Activated T-helper 1 cell treated with Interleukin-2 at 50 U/mL for 16 hours (primary cell): Measurements from ENCODE around the gene SHROOM3.

ENCODE experiments used
- DNase-seq: peaks from one replicate; pipeline ENCODE4 v3.0.0-alpha.2; 2020; ENCODE audit warnings: low read depth

SHROOM3 gene

GRCh38 chr4:76821641-76822040 is 386.6 kb downstream of the SHROOM3 start:
- DNase-seq: no peak

DNA sequence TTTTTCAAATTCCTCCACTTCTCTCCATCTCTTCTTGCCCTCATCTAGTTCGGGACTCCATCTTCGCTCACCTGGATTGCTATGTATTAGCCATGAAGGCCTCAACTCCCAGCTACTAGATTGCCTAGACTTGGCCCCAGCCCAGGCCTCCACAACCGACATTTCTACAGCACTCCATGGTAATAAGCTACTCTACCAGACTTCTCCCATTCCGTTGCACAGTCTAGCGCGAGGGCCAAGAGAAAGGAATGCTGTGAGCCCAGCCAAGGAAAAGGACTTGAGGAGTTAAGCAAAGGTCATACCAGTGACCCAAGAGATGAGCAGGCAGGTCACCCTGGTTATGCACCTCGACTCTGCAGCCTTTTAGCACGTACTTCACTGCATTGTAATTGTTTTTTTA is 387.3 kb downstream of the SHROOM3 start:
- DNase-seq: no peak

GRCh38 chr4:76823495-76823894 is 388.5 kb downstream of the SHROOM3 start:
- no peak for DNase-seq

GRCh38 chr4:76830612-76830963 is 395.6 kb downstream of the SHROOM3 start:
- no peak for DNase-seq

DNA sequence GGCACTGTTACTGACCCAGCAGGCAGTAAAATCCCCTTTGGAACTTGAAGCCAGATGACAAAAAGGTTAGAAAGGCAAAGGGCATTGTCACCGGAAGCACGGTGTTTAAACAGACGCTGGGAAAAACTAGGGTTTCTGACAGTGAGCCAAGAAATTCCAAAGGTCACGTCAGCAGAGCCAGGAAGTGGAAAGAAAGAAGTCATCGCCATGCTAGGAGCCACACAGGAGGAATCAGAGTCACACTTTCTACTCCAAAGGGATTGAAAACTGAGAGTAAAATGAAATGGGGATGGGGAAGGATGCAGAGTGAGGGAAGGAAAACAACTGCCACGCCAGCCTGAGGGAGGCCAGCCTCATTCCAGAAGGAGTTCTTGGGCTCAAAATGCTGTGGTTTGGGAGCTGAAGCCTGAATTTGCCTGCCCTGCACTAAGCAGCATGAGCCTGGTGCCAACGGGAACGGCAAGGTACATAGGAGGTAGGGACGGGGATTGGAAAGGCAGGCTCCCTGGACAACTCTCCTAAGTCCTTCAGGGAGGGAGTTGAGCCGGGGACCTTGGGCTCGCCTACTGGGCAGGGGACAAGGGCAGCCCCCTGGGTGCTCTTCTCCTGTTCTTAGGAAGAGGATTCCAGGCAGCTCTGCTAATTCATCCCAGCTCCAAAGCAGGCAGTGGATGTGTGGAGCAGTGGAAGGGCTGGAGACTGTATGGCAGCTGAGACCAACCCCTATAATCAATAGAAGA is 396.1 kb downstream of the SHROOM3 start:
- no peak for DNase-seq

DNA sequence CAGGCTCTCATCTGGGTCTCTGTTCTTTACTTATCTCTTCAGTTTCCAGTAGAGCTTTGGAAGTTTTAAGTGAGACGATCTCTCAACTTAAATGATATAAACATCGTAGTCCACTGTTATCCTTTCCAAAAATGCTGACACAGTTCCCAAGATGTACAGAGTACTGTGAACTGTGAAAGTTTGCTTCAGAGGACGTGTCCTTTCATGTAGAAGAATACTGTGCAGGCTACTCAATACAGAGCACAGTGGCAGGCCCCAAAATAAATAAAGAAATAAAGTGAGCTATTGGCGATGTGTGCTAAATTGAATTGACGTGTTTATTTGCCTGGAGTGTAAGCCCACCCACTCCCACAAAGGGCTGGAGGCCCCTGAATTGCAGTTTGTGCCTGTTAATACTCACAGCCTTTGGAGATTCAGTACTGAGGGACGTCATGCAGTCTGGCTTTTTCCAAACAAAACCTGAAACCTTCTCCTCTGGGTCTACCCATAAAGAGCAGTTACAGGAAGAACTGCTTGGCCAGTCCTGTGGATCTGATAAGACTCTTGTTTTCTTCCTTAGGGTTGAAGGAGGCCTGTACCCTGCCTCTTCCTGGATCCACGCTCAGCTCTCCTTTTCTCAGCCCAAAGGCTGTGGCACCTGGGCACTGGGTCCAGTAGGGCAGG is 396.8 kb downstream of the SHROOM3 start:
- DNase-seq: no peak
